Measurements from ENCODE around the gene CHIC1.

- no peak for TF ChIP-seq PKNOX1 (IDR thresholded peaks at IDR 0.05)
- no peak for TF ChIP-seq CEBPB (IDR thresholded peaks at IDR 0.05; ENCODE audit: borderline replicate concordance in 1 of 2, low read depth in 2 of 2, low read length in 2 of 2)
- TF ChIP-seq ESRRA (IDR thresholded peaks at IDR 0.05; ENCODE audit: low read length): no peak
- TF ChIP-seq MEF2B (IDR thresholded peaks at IDR 0.05; ENCODE audit: partially characterized antibody, poor library complexity, severe bottlenecking): no peak
- no peak for TF ChIP-seq MAX (IDR thresholded peaks at IDR 0.05; ENCODE audit: low read depth, low read length)
Observed at GRCh38 chrX:73524906-73525305, 38.1 kb upstream of the CHIC1 start.

Measured in GM12878 (cell line).